Endothelial cell of umbilical vein (primary cell): ENCODE results near the gene TMEM120B.

Experiments used
- CTCF ChIP-seq, 2 donors: IDR thresholded peaks; 1 replicate in 1 of 2; 2 replicates in 1 of 2; pipeline ENCODE4 v1.5.1; 2011; ENCODE audit warnings: low read length in 2 of 2, mild to moderate bottlenecking in 2 of 2, moderate library complexity in 2 of 2, control low read depth in 1 of 2, inconsistent platforms in 1 of 2, low read depth in 1 of 2; ENCODE audit not compliant: insufficient read depth in 1 of 2; ENCODE audit errors: extremely low read depth in 1 of 2
- EZH2 ChIP-seq: IDR thresholded peaks from 2 replicates; pipeline ENCODE4 v1.6.1; 2012; ENCODE audit warnings: borderline replicate concordance, low read depth, mild to moderate bottlenecking, moderate library complexity, low read length, inconsistent platforms; ENCODE audit not compliant: severe bottlenecking
- GATA2 ChIP-seq: IDR thresholded peaks from 2 replicates; pipeline ENCODE4 v1.7.0; 2011; ENCODE audit warnings: low read depth, mild to moderate bottlenecking, moderate library complexity, mixed read lengths, low read length; ENCODE audit not compliant: insufficient read length, insufficient read depth
- JUN ChIP-seq: IDR thresholded peaks from 2 replicates; pipeline ENCODE4 v1.6.1; 2011; ENCODE audit warnings: borderline replicate concordance, low read depth; ENCODE audit not compliant: insufficient read length, insufficient read depth
- MAX ChIP-seq: IDR thresholded peaks from 2 replicates; pipeline ENCODE4 v1.6.1; 2011; ENCODE audit not compliant: insufficient read depth, insufficient read length
- POLR2A ChIP-seq: IDR thresholded peaks from 2 replicates; pipeline ENCODE4 v1.6.1; 2012; ENCODE audit warnings: low read depth, mild to moderate bottlenecking, control low read depth, low read length
- POLR2AphosphoS5 ChIP-seq: IDR thresholded peaks from 2 replicates; pipeline ENCODE4 v1.6.1; 2012; ENCODE audit warnings: low read depth, mild to moderate bottlenecking, control low read depth, low read length, moderate library complexity; ENCODE audit not compliant: insufficient read depth

GRCh38 chr12:121769297-121769830 is 56.8 kb downstream of the TMEM120B start:
- no peak for TF ChIP-seq CTCF (IDR thresholded peaks at IDR 0.05; ENCODE audit: extremely low read depth in 1 of 2, insufficient read depth in 1 of 2, low read depth in 1 of 2, low read length in 2 of 2)
- no peak for TF ChIP-seq POLR2AphosphoS5
- TF ChIP-seq EZH2, result no peak
- TF ChIP-seq POLR2A, result no peak
- no peak for TF ChIP-seq MAX
- no peak for TF ChIP-seq GATA2
- TF ChIP-seq JUN, result no peak
